Naive B cell (primary cell): ENCODE results near the gene ZNF747. TPM values are rescaled to one million over a fixed set of nuclear protein-coding genes. Genes with fewer than 3 reads are reported as not detected.

Source experiments
- ATAC-seq, 2 donors: fragments of 150-1000 bp; cut with Tn5 transposase; 2 replicates each; pipeline ENCODE4 v1.10.0; 2021; ENCODE audit warnings: low read depth in 2 of 2, mild to moderate bottlenecking in 2 of 2, moderate library complexity in 2 of 2
- DNase-seq: peaks from one replicate; pipeline ENCODE4 v3.0.0; 2022
- H3K27ac Mint-ChIP-seq, 6 donors: one replicate each; pipeline ENCODE4 v1.8.0; 2020 to 2022; ENCODE audit warnings: mild to moderate bottlenecking in 6 of 6, mixed read lengths in 6 of 6, moderate library complexity in 5 of 6, inconsistent platforms in 2 of 6
- H3K27me3 Mint-ChIP-seq, 3 donors: one replicate each; pipeline ENCODE4 v1.8.0; 2021 to 2022; ENCODE audit warnings: mixed read lengths in 3 of 3, mild to moderate bottlenecking in 1 of 3
- H3K36me3 Mint-ChIP-seq, 2 donors: one replicate each; pipeline ENCODE4 v1.8.0; 2020 to 2022; ENCODE audit warnings: mixed read lengths in 2 of 2, inconsistent platforms in 1 of 2, mild to moderate bottlenecking in 1 of 2
- H3K4me1 Mint-ChIP-seq, 3 donors: one replicate each; pipeline ENCODE4 v1.8.0; 2020 to 2022; ENCODE audit warnings: mixed read lengths in 3 of 3, inconsistent platforms in 1 of 3, mild to moderate bottlenecking in 1 of 3, moderate library complexity in 1 of 3
- H3K4me3 Mint-ChIP-seq, 8 donors: one replicate each; pipeline ENCODE4 v1.8.0; 2020 to 2022; ENCODE audit warnings: mild to moderate bottlenecking in 8 of 8, mixed read lengths in 8 of 8, moderate library complexity in 8 of 8, inconsistent platforms in 2 of 8
- H3K9me3 Mint-ChIP-seq, 7 donors: one replicate each; pipeline ENCODE4 v1.8.0; 2020 to 2022; ENCODE audit warnings: mixed read lengths in 7 of 7, mild to moderate bottlenecking in 5 of 7, inconsistent platforms in 2 of 7, moderate library complexity in 1 of 7
- polyA plus RNA-seq, 6 donors: library from polyadenylated mRNA; unstranded; fragments of 300-500 nt; fragmentation: Illumina TruSeq; gene quantifications; one replicate each; pipeline ENCODE4 v1.2.3, GENCODE V29; 2021; ENCODE audit warnings: low read depth in 6 of 6

ZNF747 gene
- polyA plus RNA-seq, 6 donors from 2014 or later, result 12.0 to 18.3 (median 15.1) TPM

DNA sequence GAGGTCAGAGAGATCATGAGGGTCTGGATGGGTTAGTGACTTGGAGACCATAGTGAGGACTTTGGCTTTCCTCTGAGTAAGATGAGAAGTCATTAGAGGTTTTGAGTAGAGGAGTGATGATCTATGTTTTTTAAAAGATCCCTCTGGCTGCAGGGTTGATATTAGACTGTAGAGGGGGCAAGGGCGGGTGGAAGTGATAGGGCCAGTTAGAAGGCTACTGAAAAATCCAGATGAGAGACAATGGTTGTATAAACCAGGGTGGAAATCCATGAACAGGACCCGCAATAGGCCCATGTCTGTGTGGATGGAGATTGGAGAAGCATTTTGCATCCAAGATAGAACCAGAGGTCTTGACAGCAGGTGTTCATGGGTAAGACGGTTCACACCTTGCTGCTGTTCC is 52.3 kb downstream of the ZNF747 start:
- Mint-ChIP-seq H3K27ac (peak overlapping the region in 1 of 6 donors; percentile 59), H3K4me1 (peaks cover 11 to 28% (median 20%) of the 10 kb centered on the region in 3 donors), H3K27me3 (no peaks in the 10 kb centered on the region), H3K9me3 (no peaks in the 10 kb centered on the region), H3K36me3 (peaks cover 12 to 15% of the 10 kb centered on the region in 2 donors), H3K4me3 (no peak overlapping the region)
- ATAC-seq, result no peak
- no peak for DNase-seq

DNA sequence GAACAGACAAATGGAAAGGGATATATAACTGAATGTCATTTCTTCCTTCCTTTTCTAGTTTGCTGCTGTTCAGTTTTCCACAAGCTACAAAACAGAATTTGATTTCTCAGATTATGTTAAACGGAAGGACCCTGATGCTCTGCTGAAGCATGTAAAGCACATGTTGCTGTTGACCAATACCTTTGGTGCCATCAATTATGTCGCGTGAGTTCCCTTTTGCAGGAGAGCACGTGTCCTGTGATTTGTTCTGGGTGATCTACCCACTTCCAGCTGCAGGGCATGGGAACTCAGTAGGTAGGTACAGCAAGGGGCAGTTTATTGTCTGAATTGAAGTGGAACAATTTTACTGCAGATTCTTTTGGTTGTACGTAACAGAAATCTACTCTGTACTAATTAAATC is 53.3 kb downstream of the ZNF747 start:
- ATAC-seq, result no peak
- peak overlapping the region in 1 of 6 donors; percentile 22 for H3K27ac Mint-ChIP-seq
- H3K27me3 Mint-ChIP-seq, result no peaks in the 10 kb centered on the region
- H3K9me3 Mint-ChIP-seq, result no peaks in the 10 kb centered on the region
- no peak overlapping the region for H3K4me3 Mint-ChIP-seq
- peaks cover 11 to 15% of the 10 kb centered on the region in 2 donors for H3K36me3 Mint-ChIP-seq
- DNase-seq, result no peak
- peaks cover 11 to 28% (median 18%) of the 10 kb centered on the region in 3 donors for H3K4me1 Mint-ChIP-seq

Other genes starting within 250 kb of the ZNF747 start
- gene CD2BP2, start 179.6 kb downstream of the ZNF747 start, polyA plus RNA-seq, result 10 to 100 TPM; 24.2 to 36.1 (median 29.7) TPM
- 10 to 100 TPM in 3 of 6 donors, 1 to 10 TPM in 3; 6.2 to 16.9 (median 9.7) TPM for gene TBC1D10B, start 164.4 kb downstream of the ZNF747 start, polyA plus RNA-seq
- gene MYL11, start 160.1 kb downstream of the ZNF747 start, polyA plus RNA-seq, result not detected
- gene SEPTIN1, start 152.3 kb downstream of the ZNF747 start, polyA plus RNA-seq, result 100 to 1,000 TPM; 102 to 145 (median 112) TPM
- gene ZNF48, start 139.4 kb downstream of the ZNF747 start, polyA plus RNA-seq, result 1 to 10 TPM; 3.4 to 9.9 (median 7.0) TPM
- 1 to 10 TPM in 5 of 6 donors, not detected in 1; 1.7 to 5.0 (median 2.3) TPM for gene ZNF771, start 127.3 kb downstream of the ZNF747 start, polyA plus RNA-seq
- 100 to 1,000 TPM; 101 to 145 (median 123) TPM for gene DCTPP1, start 104.8 kb downstream of the ZNF747 start, polyA plus RNA-seq
- gene SEPHS2, start 89.0 kb downstream of the ZNF747 start, polyA plus RNA-seq, result 10 to 100 TPM; 45.7 to 86.2 (median 73.6) TPM
- gene ITGAL, start 62.1 kb downstream of the ZNF747 start, polyA plus RNA-seq, result 10 to 100 TPM; 21.3 to 36.8 (median 25.6) TPM
- 10 to 100 TPM in 1 of 6 donors, 1 to 10 TPM in 4, under 1 TPM in 1; 0.40 to 10.1 (median 6.3) TPM for gene ZNF768, start 8.3 kb downstream of the ZNF747 start, polyA plus RNA-seq
- gene ZNF764, start 23.5 kb upstream of the ZNF747 start, polyA plus RNA-seq, result 1 to 10 TPM in 5 of 6 donors, not detected in 1; 2.3 to 6.8 (median 4.7) TPM
- 10 to 100 TPM; 28.0 to 41.5 (median 36.1) TPM for gene ZNF688, start 36.9 kb upstream of the ZNF747 start, polyA plus RNA-seq
- gene ZNF785, start 50.8 kb upstream of the ZNF747 start, polyA plus RNA-seq, result 1 to 10 TPM; 1.4 to 4.4 (median 2.9) TPM
- 10 to 100 TPM in 4 of 6 donors, 1 to 10 TPM in 2; 6.1 to 12.8 (median 10.5) TPM for gene ZNF689, start 75.5 kb upstream of the ZNF747 start, polyA plus RNA-seq
- gene PRR14, start 116.1 kb upstream of the ZNF747 start, polyA plus RNA-seq, result 10 to 100 TPM; 11.6 to 40.9 (median 17.8) TPM
- gene FBRS, start 123.6 kb upstream of the ZNF747 start, polyA plus RNA-seq, result 1 to 10 TPM in 5 of 6 donors, under 1 TPM in 1; 0.88 to 9.0 (median 4.2) TPM
- 10 to 100 TPM in 5 of 6 donors, not detected in 1; 11.9 to 41.5 (median 14.8) TPM for gene SRCAP, start 164.3 kb upstream of the ZNF747 start, polyA plus RNA-seq
- 10 to 100 TPM; 24.7 to 43.9 (median 29.8) TPM for gene PHKG2, start 213.6 kb upstream of the ZNF747 start, polyA plus RNA-seq
- gene CFAP119, start 227.2 kb upstream of the ZNF747 start, polyA plus RNA-seq, result under 1 TPM; 0.16 to 0.88 (median 0.62) TPM
- gene RNF40, start 227.5 kb upstream of the ZNF747 start, polyA plus RNA-seq, result 10 to 100 TPM; 15.0 to 51.6 (median 28.8) TPM